ENCODE data around the gene PCGF6.

Gene PCGF6

GRCh38 chr10:103310197-103310596, 40.7 kb downstream of the PCGF6 start:
- no peak for TF ChIP-seq CTCF (conservative IDR thresholded peaks at IDR 0.05; ENCODE audit: low read length)
- H3K4me3 ChIP-seq (ENCODE audit: low read length) = no peak overlapping the region
- no peak for DNase-seq (ENCODE audit: low read depth)

- H3K4me3 ChIP-seq (ENCODE audit: low read length) = no peak overlapping the region
- no peak for TF ChIP-seq CTCF (conservative IDR thresholded peaks at IDR 0.05; ENCODE audit: low read length)
- DNase-seq (ENCODE audit: low read depth) = no peak
These were observed 43.3 kb downstream of the PCGF6 start for GRCh38 chr10:103307594-103307993.

GRCh38 chr10:103295374-103296015, 55.4 kb downstream of the PCGF6 start:
- TF ChIP-seq CTCF (conservative IDR thresholded peaks at IDR 0.05; ENCODE audit: low read length) = no peak
- peak; percentile 77 for DNase-seq (ENCODE audit: low read depth)
- no peak overlapping the region for H3K4me3 ChIP-seq (ENCODE audit: low read length)

- DNase-seq (ENCODE audit: low read depth) = no peak
- no peak overlapping the region for H3K4me3 ChIP-seq (ENCODE audit: low read length)
- TF ChIP-seq CTCF (conservative IDR thresholded peaks at IDR 0.05; ENCODE audit: low read length) = no peak
These were observed 59.4 kb downstream of the PCGF6 start for GRCh38 chr10:103291588-103291987.

GRCh38 chr10:103287992-103288391, 62.9 kb downstream of the PCGF6 start:
- no peak overlapping the region for H3K4me3 ChIP-seq (ENCODE audit: low read length)
- no peak for TF ChIP-seq CTCF (conservative IDR thresholded peaks at IDR 0.05; ENCODE audit: low read length)
- DNase-seq (ENCODE audit: low read depth) = no peak

- no peak for TF ChIP-seq CTCF (conservative IDR thresholded peaks at IDR 0.05; ENCODE audit: low read length)
- no peak overlapping the region for H3K4me3 ChIP-seq (ENCODE audit: low read length)
- peak; percentile 65 for DNase-seq (ENCODE audit: low read depth)
These were observed 66.8 kb downstream of the PCGF6 start for GRCh38 chr10:103284170-103284569.

GRCh38 chr10:103282961-103283360, 68.0 kb downstream of the PCGF6 start:
- H3K4me3 ChIP-seq (ENCODE audit: low read length) = no peak overlapping the region
- no peak for TF ChIP-seq CTCF (conservative IDR thresholded peaks at IDR 0.05; ENCODE audit: low read length)
- DNase-seq (ENCODE audit: low read depth) = no peak
